ENCODE measurements around the gene CSNK1D. TPM values are rescaled to one million over a fixed set of nuclear protein-coding genes. Genes with fewer than 3 reads are reported as not detected.

The CSNK1D gene
- total RNA-seq, 1 experiment from 2014 or later = 137 TPM

DNA sequence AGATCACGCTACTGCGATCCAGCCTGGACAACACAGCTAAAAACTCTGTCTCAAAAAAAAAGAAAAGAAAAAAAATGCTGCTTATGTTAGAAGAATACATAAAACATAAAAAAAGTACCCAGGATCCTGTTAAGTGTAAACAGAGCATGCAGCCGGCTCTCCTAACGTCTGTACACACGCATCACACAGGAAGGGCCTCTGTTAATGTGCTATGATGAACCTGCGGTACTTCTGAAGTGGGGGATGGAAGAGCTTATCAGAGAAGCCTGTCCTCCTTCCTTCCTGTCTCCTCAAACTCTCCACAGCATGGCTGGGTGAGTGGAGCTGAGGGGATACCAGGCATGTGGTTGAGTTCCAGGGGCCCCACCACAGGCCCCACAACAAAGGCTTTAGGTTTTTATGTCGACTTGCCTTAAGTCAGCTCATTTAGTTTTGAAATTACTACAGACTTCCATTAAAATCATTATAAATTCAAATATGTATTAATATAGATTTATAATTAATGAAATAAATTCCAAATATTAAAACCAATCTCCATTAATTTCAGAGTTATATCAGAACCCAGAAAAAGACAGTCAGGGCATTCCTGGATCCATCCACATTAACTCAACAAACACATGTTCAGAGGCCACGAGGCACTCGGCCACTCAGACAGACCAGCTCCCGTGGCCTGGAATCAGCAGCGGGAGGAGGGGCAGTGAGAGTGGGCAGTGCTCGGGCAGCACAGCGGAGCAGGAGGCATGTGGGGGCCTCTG, 72.6 kb downstream of the CSNK1D start:
- Histone ChIP-seq H3K23ac (ENCODE audit: insufficient read length, low read depth, low read length) (no peak overlapping the region), H2BK15ac (ENCODE audit: low read depth, low read length) (no peak overlapping the region), H3K4me1 (ENCODE audit: insufficient read depth, low read length) (no peaks in the 10 kb centered on the region), H3K18ac (ENCODE audit: insufficient read length, low read depth, low read length) (no peak overlapping the region), H3K27ac (ENCODE audit: insufficient read length, low read depth, low read length) (no peak overlapping the region), H4K5ac (ENCODE audit: insufficient read length, low read depth, low read length) (no peak overlapping the region), H3K9me3 (ENCODE audit: control insufficient read depth, low read depth, low read length) (no peaks in the 10 kb centered on the region), H3K79me1 (ENCODE audit: insufficient read depth, low read depth, low read length, poor library complexity, severe bottlenecking) (no peaks in the 10 kb centered on the region), H2BK5ac (ENCODE audit: insufficient read length, low read length) (no peak overlapping the region), H4K20me1 (ENCODE audit: control insufficient read depth, insufficient read depth, insufficient read length) (no peaks in the 10 kb centered on the region), H3K23me2 (ENCODE audit: insufficient read length, low read depth, low read length, poor library complexity, severe bottlenecking) (no peaks in the 10 kb centered on the region), H3K79me2 (ENCODE audit: insufficient read depth, low read length) (no peaks in the 10 kb centered on the region), H3K4me2 (ENCODE audit: insufficient read depth, insufficient read length, low read length) (no peak overlapping the region), H3K27me3 (ENCODE audit: insufficient read depth, low read length) (no peaks in the 10 kb centered on the region), H4K91ac (ENCODE audit: insufficient read length, low read depth, low read length) (no peak overlapping the region), H2BK120ac (ENCODE audit: low read depth, low read length, poor library complexity, severe bottlenecking) (no peak overlapping the region), H2AK5ac (ENCODE audit: insufficient read length, low read length) (no peak overlapping the region), H2BK20ac (ENCODE audit: low read depth, low read length, poor library complexity, severe bottlenecking) (no peak overlapping the region), H2AFZ (ENCODE audit: low read length) (no peak overlapping the region), H4K8ac (replicated peaks; ENCODE audit: insufficient read length, low read depth, low read length) (no peak overlapping the region), H3K14ac (ENCODE audit: insufficient read depth, low read length) (no peak overlapping the region), H3K4ac (ENCODE audit: low read depth, low read length) (no peak overlapping the region), H3K56ac (ENCODE audit: insufficient read length, low read depth, low read length) (no peak overlapping the region), H3T11ph (ENCODE audit: low read length) (no peak overlapping the region), H3K9ac (ENCODE audit: extremely low read depth, insufficient read length, low read length) (no peak overlapping the region), H2BK12ac (ENCODE audit: insufficient read length, low read depth, low read length) (no peak overlapping the region)
- H3K36me3 Mint-ChIP-seq (ENCODE audit: insufficient read depth in 1 of 3, low read depth in 3 of 3) = peaks cover 3 to 18% (median 7%) of the 10 kb centered on the region in 3 experiments; a peak in 4 of 7 replicates
- H3K4me1 Mint-ChIP-seq = peaks cover 4 to 6% of the 10 kb centered on the region in 2 experiments
- no peak for TF ChIP-seq CTCF (conservative IDR thresholded peaks at IDR 0.05)
- DNase-seq = no peak
- no peaks in the 10 kb centered on the region for H3K9me3 Mint-ChIP-seq
- H3K27ac Mint-ChIP-seq = no peak overlapping the region
- no peak overlapping the region for H3K4me3 Mint-ChIP-seq
- no CpG with 5 or more reads among the region's 13 CpGs for WGBS (ENCODE audit: extremely low coverage, insufficient read length, low lambda C conversion rate)
- peaks cover 23% of the 10 kb centered on the region for H3K27me3 Mint-ChIP-seq (ENCODE audit: low read depth)

All from H9 (cell line).